ENCODE data around the gene ZSCAN26. TPM values are rescaled to one million over a fixed set of nuclear protein-coding genes. Genes with fewer than 3 reads are reported as not detected.
"Not testable (repeated sequence)": the region's sequence is repeated elsewhere in the genome, so short reads cannot be mapped to it uniquely, and the experiment has no call there.

The ZSCAN26 gene
- total RNA-seq, 2 experiments from 2014 or later, result 6.0 to 6.4 TPM

GRCh38 chr6:28296520-28297060, 29.6 kb downstream of the ZSCAN26 start:
- no peak overlapping the region for H3K27ac Mint-ChIP-seq
- CTCF ChIA-PET, result no interaction called here
- no peak for DNase-seq
- intact Hi-C loops (cut with micrococcal nuclease), result no loop called here
- no peaks in the 10 kb centered on the region for H3K9me3 Mint-ChIP-seq
- POLR2A ChIA-PET, result no interaction called here
- peaks cover 3% of the 10 kb centered on the region for H3K36me3 Mint-ChIP-seq
- H3K27me3 Mint-ChIP-seq, result peaks cover 3% of the 10 kb centered on the region
- no peaks in the 10 kb centered on the region for H3K4me1 Mint-ChIP-seq (ENCODE audit: low read depth)
- no peak overlapping the region for H3K4me3 Mint-ChIP-seq

- H3K36me3 Mint-ChIP-seq, result no peaks in the 10 kb centered on the region
- ChIA-PET CTCF (no interaction called here), POLR2A (no interaction called here)
- peak overlapping the region; percentile 52 for H3K27ac Mint-ChIP-seq
- H3K4me1 Mint-ChIP-seq (ENCODE audit: low read depth), result peaks cover 19% of the 10 kb centered on the region
- no peaks in the 10 kb centered on the region for H3K9me3 Mint-ChIP-seq
- no peak for DNase-seq
- H3K27me3 Mint-ChIP-seq, result no peaks in the 10 kb centered on the region
- intact Hi-C loops (cut with micrococcal nuclease), result no loop called here
- peak overlapping the region; percentile 17 for H3K4me3 Mint-ChIP-seq
These were observed 36.6 kb downstream of the ZSCAN26 start for GRCh38 chr6:28303570-28303969.

DNA sequence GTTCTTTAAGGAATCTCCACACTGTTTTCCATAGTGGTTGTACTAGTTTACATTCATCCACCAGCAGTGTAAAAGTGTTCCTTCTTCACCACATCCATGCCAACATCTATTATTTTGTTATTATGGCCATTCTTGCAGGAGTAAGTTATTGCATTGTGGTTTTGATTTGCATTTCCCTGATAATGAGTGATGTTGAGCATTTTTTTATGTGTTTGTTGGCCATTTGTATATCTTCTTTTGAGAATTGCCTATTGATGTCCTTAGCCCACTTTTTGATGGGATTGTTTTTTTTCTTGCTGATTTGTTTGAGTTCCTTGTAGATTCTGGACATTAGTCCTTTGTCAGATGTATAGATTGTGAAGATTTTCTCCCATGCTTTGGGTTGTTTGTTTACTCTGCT, 39.4 kb downstream of the ZSCAN26 start:
- POLR2A ChIA-PET; CTCF ChIA-PET; H3K27me3 Mint-ChIP-seq; intact Hi-C loops (cut with micrococcal nuclease); H3K4me3 Mint-ChIP-seq; H3K36me3 Mint-ChIP-seq; H3K9me3 Mint-ChIP-seq; DNase-seq; H3K27ac Mint-ChIP-seq: not testable (repeated sequence)
- H3K4me1 Mint-ChIP-seq (ENCODE audit: low read depth), result peaks cover 19% of the 10 kb centered on the region

GRCh38 chr6:28311139-28311823, 44.3 kb downstream of the ZSCAN26 start:
- Mint-ChIP-seq H3K4me3 (no peak overlapping the region), H3K4me1 (ENCODE audit: low read depth) (no peaks in the 10 kb centered on the region), H3K27ac (no peak overlapping the region), H3K9me3 (no peaks in the 10 kb centered on the region), H3K36me3 (no peaks in the 10 kb centered on the region), H3K27me3 (peaks cover 13% of the 10 kb centered on the region)
- DNase-seq, result no peak
- ChIA-PET CTCF (interaction anchor here (1.5 kb wide), 1 partner anchor 45 kb away, joined by 5 read pairs; no protein-coding TSS in a partner anchor), POLR2A (interaction anchor here (0.6 kb wide), 1 partner anchor 202 kb away, joined by 3 read pairs; no protein-coding TSS in a partner anchor)
- intact Hi-C loops (cut with micrococcal nuclease), result no loop called here

GRCh38 chr6:28312939-28313338, 46.0 kb downstream of the ZSCAN26 start:
- ChIA-PET CTCF (no interaction called here), POLR2A (no interaction called here)
- Mint-ChIP-seq H3K4me3 (no peak overlapping the region), H3K36me3 (no peaks in the 10 kb centered on the region), H3K9me3 (no peaks in the 10 kb centered on the region), H3K27ac (no peak overlapping the region), H3K27me3 (peaks cover 18% of the 10 kb centered on the region), H3K4me1 (ENCODE audit: low read depth) (no peaks in the 10 kb centered on the region)
- DNase-seq, result no peak
- intact Hi-C loops (cut with micrococcal nuclease), result no loop called here

- peaks cover 16% of the 10 kb centered on the region for H3K27me3 Mint-ChIP-seq
- intact Hi-C loops (cut with micrococcal nuclease), result no loop called here
- H3K4me1 Mint-ChIP-seq (ENCODE audit: low read depth), result no peaks in the 10 kb centered on the region
- H3K9me3 Mint-ChIP-seq, result no peaks in the 10 kb centered on the region
- ChIA-PET CTCF (interaction anchor here (1.0 kb wide), 1 partner anchor 40 kb away, joined by 3 read pairs; no protein-coding TSS in a partner anchor), POLR2A (no interaction called here)
- no peaks in the 10 kb centered on the region for H3K36me3 Mint-ChIP-seq
- H3K4me3 Mint-ChIP-seq, result no peak overlapping the region
- H3K27ac Mint-ChIP-seq, result no peak overlapping the region
- no peak for DNase-seq
These were observed 48.7 kb downstream of the ZSCAN26 start for GRCh38 chr6:28315628-28316027.

- DNase-seq; intact Hi-C loops (cut with micrococcal nuclease); H3K27ac Mint-ChIP-seq; H3K9me3 Mint-ChIP-seq; H3K4me3 Mint-ChIP-seq; POLR2A ChIA-PET; H3K27me3 Mint-ChIP-seq; H3K4me1 Mint-ChIP-seq (ENCODE audit: low read depth); H3K36me3 Mint-ChIP-seq; CTCF ChIA-PET: not testable (repeated sequence)
These were observed 50.9 kb downstream of the ZSCAN26 start for GRCh38 chr6:28317866-28318265.

DNA sequence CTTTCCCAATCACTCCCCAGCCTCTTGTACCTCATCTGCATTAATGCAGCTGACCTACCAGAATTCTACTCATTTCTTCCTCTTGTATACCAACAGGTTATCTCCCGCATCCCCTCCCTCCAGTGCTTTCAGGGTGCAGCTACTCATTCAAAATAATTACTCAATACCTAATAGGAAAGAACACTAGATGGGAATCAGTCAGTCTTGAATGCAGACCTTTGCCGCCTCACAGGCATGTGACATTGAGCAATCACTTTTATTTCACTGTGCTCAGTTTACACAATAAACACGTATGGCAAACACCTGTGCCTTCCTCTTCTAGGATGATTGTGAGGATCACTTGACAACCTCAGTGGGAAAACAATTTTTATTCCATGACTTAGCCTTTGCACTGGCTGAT, 55.7 kb downstream of the ZSCAN26 start:
- ChIA-PET CTCF (no interaction called here), POLR2A (no interaction called here)
- H3K36me3 Mint-ChIP-seq, result peaks cover 18% of the 10 kb centered on the region
- no peaks in the 10 kb centered on the region for H3K4me1 Mint-ChIP-seq (ENCODE audit: low read depth)
- intact Hi-C loops (cut with micrococcal nuclease), result no loop called here
- H3K27ac Mint-ChIP-seq, result no peak overlapping the region
- no peak overlapping the region for H3K4me3 Mint-ChIP-seq
- no peak for DNase-seq
- H3K9me3 Mint-ChIP-seq, result peaks cover 26% of the 10 kb centered on the region
- H3K27me3 Mint-ChIP-seq, result peaks cover 2% of the 10 kb centered on the region

GRCh38 chr6:28323813-28324424, 57.0 kb downstream of the ZSCAN26 start:
- H3K36me3 Mint-ChIP-seq, result peaks cover 23% of the 10 kb centered on the region
- ChIA-PET POLR2A (interaction anchor here (0.6 kb wide), 1 partner anchor 60 kb away, joined by 3 read pairs; no protein-coding TSS in a partner anchor), CTCF (interaction anchor here (1.6 kb wide), 1 partner anchor 32 kb away, joined by 5 read pairs; no protein-coding TSS in a partner anchor)
- H3K4me1 Mint-ChIP-seq (ENCODE audit: low read depth), result no peaks in the 10 kb centered on the region
- H3K27me3 Mint-ChIP-seq, result no peaks in the 10 kb centered on the region
- intact Hi-C loops (cut with micrococcal nuclease), result no loop called here
- H3K27ac Mint-ChIP-seq, result no peak overlapping the region
- no peak for DNase-seq
- no peak overlapping the region for H3K4me3 Mint-ChIP-seq
- H3K9me3 Mint-ChIP-seq, result peaks cover 34% of the 10 kb centered on the region

DNA sequence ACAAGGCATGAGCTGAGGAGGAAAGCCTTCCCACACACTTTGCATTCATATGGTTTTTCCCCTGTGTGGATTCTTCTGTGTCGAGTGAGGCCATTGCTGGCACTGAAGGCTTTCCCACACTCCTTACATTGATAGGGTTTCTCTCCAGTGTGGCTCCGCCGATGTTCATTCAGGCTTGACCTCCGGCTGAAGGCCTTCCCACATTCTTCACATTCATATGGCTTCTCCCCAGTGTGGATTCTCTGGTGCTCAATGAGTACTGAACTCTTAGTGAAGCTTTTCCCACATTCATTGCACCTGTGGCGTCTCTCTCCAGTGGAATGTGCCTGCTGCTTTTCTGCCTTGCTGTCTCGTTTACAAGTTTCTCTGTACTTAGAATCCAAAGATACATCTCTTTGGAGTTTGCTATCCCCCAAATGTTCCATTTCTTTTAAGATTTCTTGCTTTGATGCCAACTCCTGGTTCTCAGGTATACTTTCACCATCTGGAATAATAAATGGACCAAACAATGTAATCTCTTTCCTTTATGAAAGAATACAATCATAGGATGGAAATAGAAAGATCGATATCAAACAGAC, 59.5 kb downstream of the ZSCAN26 start:
- CTCF ChIA-PET, result no interaction called here
- intact Hi-C loops (cut with micrococcal nuclease), result no loop called here
- H3K36me3 Mint-ChIP-seq, result peaks cover 25% of the 10 kb centered on the region
- no peaks in the 10 kb centered on the region for H3K27me3 Mint-ChIP-seq
- no peak for DNase-seq
- no peaks in the 10 kb centered on the region for H3K4me1 Mint-ChIP-seq (ENCODE audit: low read depth)
- H3K9me3 Mint-ChIP-seq, result peaks cover 38% of the 10 kb centered on the region
- no peak overlapping the region for H3K4me3 Mint-ChIP-seq
- POLR2A ChIA-PET, result no interaction called here
- no peak overlapping the region for H3K27ac Mint-ChIP-seq
